GM23248 (cell line): Measurements from ENCODE around the gene NUP214. TPM values are rescaled to one million over a fixed set of nuclear protein-coding genes. Genes with fewer than 3 reads are reported as not detected.
A peak's percentile ranks its signal among the peaks of the same experiment; 100 is the strongest.

Experiments used
- DNase-seq: peaks from one replicate; pipeline ENCODE4 v3.0.0-alpha.2; 2015
- H2AFZ ChIP-seq: fragments of 200-600 bp; sonication (generic); 2 replicates; pipeline ENCODE4 v1.6.1; 2016; ENCODE audit warnings: antibody characterized with exemption
- H3F3A ChIP-seq: fragments of 200-600 bp; sonication (generic); 2 replicates; pipeline ENCODE4 v1.6.1; 2016; ENCODE audit warnings: mild to moderate bottlenecking, antibody characterized with exemption, mixed run types; ENCODE audit not compliant: insufficient read depth
- H3K27ac ChIP-seq: fragments of 200-600 bp; sonication (generic); 2 replicates; pipeline ENCODE4 v1.5.1; 2016; ENCODE audit warnings: mild to moderate bottlenecking
- H3K27me3 ChIP-seq: fragments of 200-600 bp; sonication (generic); replicated peaks from 2 replicates; pipeline ENCODE4 v1.6.1; 2016; ENCODE audit warnings: mild to moderate bottlenecking; ENCODE audit not compliant: insufficient read depth
- H3K36me3 ChIP-seq: fragments of 200-600 bp; sonication (generic); 2 replicates; pipeline ENCODE4 v1.6.1; 2016; ENCODE audit warnings: low read depth, mild to moderate bottlenecking
- H3K4me1 ChIP-seq: fragments of 200-600 bp; sonication (generic); 2 replicates; pipeline ENCODE4 v1.6.1; 2016; ENCODE audit warnings: mild to moderate bottlenecking; ENCODE audit not compliant: insufficient read depth
- H3K4me2 ChIP-seq: fragments of 200-600 bp; sonication (generic); one replicate; pipeline ENCODE4 v1.6.1; 2016; ENCODE audit warnings: mild to moderate bottlenecking; ENCODE audit not compliant: unreplicated experiment
- H3K4me3 ChIP-seq: fragments of 200-600 bp; sonication (generic); 2 replicates; pipeline ENCODE4 v1.5.1; 2016; ENCODE audit warnings: mild to moderate bottlenecking
- H3K79me2 ChIP-seq: fragments of 200-600 bp; sonication (generic); 2 replicates; pipeline ENCODE4 v1.6.1; 2016; ENCODE audit warnings: mild to moderate bottlenecking; ENCODE audit not compliant: insufficient read depth
- H3K9ac ChIP-seq: fragments of 200-600 bp; sonication (generic); 2 replicates; pipeline ENCODE4 v1.6.1; 2016; ENCODE audit warnings: mild to moderate bottlenecking
- H3K9me2 ChIP-seq: fragments of 200-600 bp; sonication (generic); 2 replicates; pipeline ENCODE4 v1.6.1; 2016; ENCODE audit warnings: mixed run types, mild to moderate bottlenecking, moderate library complexity; ENCODE audit not compliant: insufficient read depth
- H3K9me3 ChIP-seq: fragments of 200-600 bp; sonication (generic); one replicate; pipeline ENCODE4 v1.6.1; 2017; ENCODE audit warnings: low read depth
- H4K20me1 ChIP-seq: fragments of 200-600 bp; sonication (generic); 2 replicates; pipeline ENCODE4 v1.6.0; 2016; ENCODE audit not compliant: insufficient read depth
- EZH2 ChIP-seq: fragments of 200-600 bp; sonication (generic); IDR thresholded peaks from 2 replicates; pipeline ENCODE4 v1.6.1; 2018; ENCODE audit warnings: antibody characterized with exemption, mild to moderate bottlenecking; ENCODE audit not compliant: insufficient read depth, poor library complexity, severe bottlenecking
- EZH2phosphoT487 ChIP-seq: fragments of 200-600 bp; sonication (generic); IDR thresholded peaks from 2 replicates; pipeline ENCODE4 v1.6.1; 2018; ENCODE audit warnings: antibody characterized with exemption, moderate library complexity, mild to moderate bottlenecking, low read depth; ENCODE audit not compliant: insufficient read depth
- WGBS, 2 experiments: methylation state at CpG; one replicate each; pipeline ENCODE4 v1.1.6; 2015 to 2017; ENCODE audit warnings: low lambda C conversion rate in 2 of 2, low coverage in 1 of 2; ENCODE audit errors: missing lambda C conversion rate in 2 of 2; 5-methylcytosine and 5-hydroxymethylcytosine counted together
- in situ Hi-C: fragments of 300-500 bp; cut with MboI; formaldehyde crosslinking; loops from 2 replicates; pipeline ENCODE4 v1.15.0; 2020
- polyA plus RNA-seq: library from polyadenylated mRNA; unstranded; fragments of >200 nt; fragmentation: Nextera tagmentation; extraction: Ambion mirVana; gene quantifications from 2 replicates; pipeline ENCODE4 v1.2.1, GENCODE V29; 2016
- total RNA-seq: library from RNA; depleted of rRNA; stranded (reverse); fragments of >200 nt; shearing (Covaris generic); gene quantifications from 2 replicates; pipeline ENCODE4 v1.2.3, GENCODE V29; 2014

NUP214 gene
- total and polyA plus RNA-seq, 2 experiments from 2014 or later = 13.1 to 14.3 TPM

GRCh38 chr9:131111186-131111853 lies 14.1 kb upstream of the NUP214 start:
- Histone ChIP-seq H3K4me2 (no peak overlapping the region), H3K9me3 (no peaks in the 10 kb centered on the region), H3K27me3 (peaks cover 3% of the 10 kb centered on the region; the same call in 1 of the 2 replicates), H4K20me1 (no peaks in the 10 kb centered on the region), H3K79me2 (no peaks in the 10 kb centered on the region), H3K27ac (no peak overlapping the region), H3K4me3 (no peak overlapping the region), H3K36me3 (no peaks in the 10 kb centered on the region), H3K9me2 (no peaks in the 10 kb centered on the region), H2AFZ (no peak overlapping the region), H3F3A (no peaks in the 10 kb centered on the region), H3K9ac (no peak overlapping the region), H3K4me1 (no peaks in the 10 kb centered on the region)
- peak; percentile 24 for DNase-seq
- in situ Hi-C loops = no loop called here
- TF ChIP-seq EZH2phosphoT487 = no peak
- TF ChIP-seq EZH2 = no peak
- WGBS, 2 experiments = 57 to 74% methylated on average over 8 to 10 of the region's 10 CpGs

GRCh38 chr9:131111854-131112311 lies 13.5 kb upstream of the NUP214 start:
- Histone ChIP-seq H3K36me3 (no peaks in the 10 kb centered on the region), H3F3A (no peaks in the 10 kb centered on the region), H2AFZ (no peak overlapping the region), H3K4me1 (no peaks in the 10 kb centered on the region), H3K27ac (no peak overlapping the region), H3K9me3 (no peaks in the 10 kb centered on the region), H4K20me1 (no peaks in the 10 kb centered on the region), H3K4me2 (no peak overlapping the region), H3K27me3 (peaks cover 3% of the 10 kb centered on the region; the same call in 1 of the 2 replicates), H3K4me3 (no peak overlapping the region), H3K9me2 (no peaks in the 10 kb centered on the region), H3K79me2 (no peaks in the 10 kb centered on the region), H3K9ac (no peak overlapping the region)
- 75 to 78% methylated on average over 16 to 24 of the region's 25 CpGs for WGBS, 2 experiments
- TF ChIP-seq EZH2 (no peak), EZH2phosphoT487 (no peak)
- no peak for DNase-seq
- in situ Hi-C loops = no loop called here

- H3K27ac ChIP-seq = no peak overlapping the region
- no peak for DNase-seq
- H3K9ac ChIP-seq = no peak overlapping the region
- no peaks in the 10 kb centered on the region for H4K20me1 ChIP-seq
- no peaks in the 10 kb centered on the region for H3K9me3 ChIP-seq
- H3K36me3 ChIP-seq = no peaks in the 10 kb centered on the region
- H3K4me1 ChIP-seq = no peaks in the 10 kb centered on the region
- no peaks in the 10 kb centered on the region for H3K9me2 ChIP-seq
- in situ Hi-C loops = no loop called here
- no peak for TF ChIP-seq EZH2
- H3K4me2 ChIP-seq = no peak overlapping the region
- no peak overlapping the region for H2AFZ ChIP-seq
- no peaks in the 10 kb centered on the region for H3K79me2 ChIP-seq
- H3K27me3 ChIP-seq = no peaks in the 10 kb centered on the region; the same call in 1 of the 2 replicates
- 75% methylated on average over 23 of the region's 23 CpGs for whole genome bisulfite sequencing, 2 experiments
- H3F3A ChIP-seq = no peaks in the 10 kb centered on the region
- H3K4me3 ChIP-seq = no peak overlapping the region
Observed at GRCh38 chr9:131112374-131113154, 12.8 kb upstream of the NUP214 start.

- no peak overlapping the region for H3K9ac ChIP-seq
- no peaks in the 10 kb centered on the region for H3K36me3 ChIP-seq
- WGBS, 2 experiments = 75 to 80% methylated on average over 7 to 8 of the region's 8 CpGs
- no peak overlapping the region for H3K4me2 ChIP-seq
- H3K27me3 ChIP-seq = no peaks in the 10 kb centered on the region; the same call in 1 of the 2 replicates
- DNase-seq = no peak
- H4K20me1 ChIP-seq = no peaks in the 10 kb centered on the region
- H3K9me3 ChIP-seq = no peaks in the 10 kb centered on the region
- no peak overlapping the region for H3K27ac ChIP-seq
- H3K9me2 ChIP-seq = no peaks in the 10 kb centered on the region
- in situ Hi-C loops = no loop called here
- no peaks in the 10 kb centered on the region for H3F3A ChIP-seq
- H3K79me2 ChIP-seq = no peaks in the 10 kb centered on the region
- H3K4me3 ChIP-seq = no peak overlapping the region
- no peaks in the 10 kb centered on the region for H3K4me1 ChIP-seq
- TF ChIP-seq EZH2phosphoT487 (no peak), EZH2 (no peak)
- H2AFZ ChIP-seq = no peak overlapping the region
Observed at GRCh38 chr9:131113655-131114054, 11.7 kb upstream of the NUP214 start.
